Stimulated activated CD8-positive, alpha-beta memory T cell treated with anti-CD3 and anti-CD28 coated beads, Interleukin-4, amount 100 ng/mL, for 48 hours (primary cell): Measurements from ENCODE around the gene DNAJC28.
"Not testable (repeated sequence)": the region's sequence is repeated elsewhere in the genome, so short reads cannot be mapped to it uniquely, and the experiment has no call there.

Source experiments
- DNase-seq: peaks from one replicate; pipeline ENCODE4 v3.0.0-alpha.2; 2020

DNAJC28 gene, protein sequence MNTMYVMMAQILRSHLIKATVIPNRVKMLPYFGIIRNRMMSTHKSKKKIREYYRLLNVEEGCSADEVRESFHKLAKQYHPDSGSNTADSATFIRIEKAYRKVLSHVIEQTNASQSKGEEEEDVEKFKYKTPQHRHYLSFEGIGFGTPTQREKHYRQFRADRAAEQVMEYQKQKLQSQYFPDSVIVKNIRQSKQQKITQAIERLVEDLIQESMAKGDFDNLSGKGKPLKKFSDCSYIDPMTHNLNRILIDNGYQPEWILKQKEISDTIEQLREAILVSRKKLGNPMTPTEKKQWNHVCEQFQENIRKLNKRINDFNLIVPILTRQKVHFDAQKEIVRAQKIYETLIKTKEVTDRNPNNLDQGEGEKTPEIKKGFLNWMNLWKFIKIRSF

DNA sequence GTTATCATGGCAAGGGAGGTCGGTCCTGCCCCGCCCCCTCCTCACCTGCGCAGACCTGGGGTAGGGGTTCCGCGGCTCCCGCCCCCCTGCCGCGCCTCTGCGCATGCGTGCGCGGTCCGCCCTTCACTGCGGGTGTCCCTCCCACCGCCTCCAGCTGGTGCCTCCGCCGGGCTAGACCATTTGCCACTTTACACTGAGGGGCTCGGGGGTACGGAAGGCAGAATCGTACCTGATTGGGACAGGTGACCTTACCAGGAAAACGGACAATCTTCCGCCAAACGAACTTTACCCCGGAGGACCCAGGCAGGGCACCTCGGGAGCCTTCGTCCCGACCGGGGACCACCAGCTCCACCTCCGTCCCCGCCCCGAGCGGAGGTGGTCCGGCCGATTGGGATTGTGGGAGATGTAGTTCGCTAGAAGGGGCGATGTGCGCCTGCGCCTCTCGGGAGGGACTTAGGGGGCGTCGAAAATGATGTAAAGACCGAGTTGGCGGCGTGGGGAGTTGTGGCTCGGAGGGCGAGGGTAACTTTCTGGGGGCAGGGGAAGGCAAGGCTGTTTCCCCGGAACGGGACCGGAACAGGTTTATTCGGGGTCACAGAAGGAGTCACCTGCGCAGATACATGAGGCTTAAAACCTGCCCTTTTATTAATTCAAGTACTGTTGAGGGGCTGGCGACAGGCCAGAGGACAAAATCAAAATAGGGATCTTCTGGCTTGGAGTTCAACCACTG lies at the start of gene DNAJC28:
TSS of gene DNAJC28 (minus strand) at position 344 of the 730 bp plus-strand sequence. CDS start 2,323 bp downstream, outside the sequence.
- DNase-seq, result peak; percentile 97

DNA sequence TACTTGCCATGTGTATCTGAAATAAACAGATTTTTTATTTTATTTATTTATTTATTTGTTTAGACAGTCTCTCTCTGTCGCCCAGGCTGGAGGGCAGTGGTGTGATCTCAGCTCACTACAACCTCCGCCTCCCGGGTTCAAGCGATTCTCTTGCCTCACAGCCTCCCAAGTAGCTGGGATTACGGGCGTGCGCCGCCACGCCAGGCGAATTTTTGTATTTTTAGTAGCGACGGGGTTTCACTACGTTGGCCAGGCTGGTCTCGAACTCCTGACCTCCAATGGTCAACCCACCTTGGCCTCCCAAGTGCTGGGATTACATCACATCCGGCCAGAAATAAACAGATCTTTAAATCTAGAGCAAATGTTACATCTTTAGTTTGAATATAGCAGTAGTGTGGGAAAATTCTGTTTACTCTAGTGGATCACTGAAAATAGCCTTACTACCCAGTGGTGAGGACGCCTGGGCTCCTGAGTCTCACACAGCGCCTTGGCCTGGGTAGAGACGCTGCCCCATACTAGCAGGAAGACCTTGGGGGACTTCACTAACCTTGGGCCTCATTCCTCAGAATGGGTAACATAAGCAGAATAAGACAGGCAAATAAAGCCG lies 49.7 kb upstream of the DNAJC28 start:
- DNase-seq, result peak; percentile 41

DNA sequence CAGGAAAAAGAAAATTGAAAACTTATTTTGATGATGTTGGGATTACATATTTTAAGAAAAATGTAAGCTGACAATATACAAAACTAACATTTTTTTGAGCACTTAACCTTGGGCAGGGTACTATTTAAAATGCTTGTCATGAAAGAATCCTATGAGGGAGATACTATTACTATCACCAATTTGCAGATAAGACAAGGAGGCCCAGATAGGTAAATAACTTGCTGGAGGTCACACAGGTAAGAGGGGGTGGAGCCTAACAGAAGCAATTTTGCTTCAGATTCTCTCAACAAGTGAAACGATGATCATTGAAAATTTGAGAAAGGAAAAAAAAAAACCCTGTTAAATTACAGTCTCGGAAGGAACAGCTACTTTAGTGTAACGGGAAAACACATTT lies 49.2 kb upstream of the DNAJC28 start:
- no peak for DNase-seq

DNA sequence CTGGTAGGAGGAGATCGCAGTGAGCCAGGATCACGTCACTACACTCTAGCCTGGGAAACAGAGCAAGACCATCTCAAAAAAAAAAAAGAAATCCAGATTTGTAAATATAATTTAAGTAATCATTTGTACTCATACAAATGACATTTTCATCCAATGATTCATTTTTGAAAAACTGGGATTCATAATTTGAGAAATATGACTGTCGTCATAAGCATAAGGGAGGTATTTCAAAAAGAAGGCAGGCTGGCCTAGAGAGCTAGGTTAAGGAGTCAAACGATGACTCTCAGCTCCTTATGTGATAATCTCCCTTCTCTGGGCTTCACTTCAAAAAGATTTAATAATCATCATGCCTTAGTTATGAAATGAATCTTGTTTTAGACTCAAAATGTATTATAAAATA lies 48.1 kb upstream of the DNAJC28 start:
- no peak for DNase-seq

DNA sequence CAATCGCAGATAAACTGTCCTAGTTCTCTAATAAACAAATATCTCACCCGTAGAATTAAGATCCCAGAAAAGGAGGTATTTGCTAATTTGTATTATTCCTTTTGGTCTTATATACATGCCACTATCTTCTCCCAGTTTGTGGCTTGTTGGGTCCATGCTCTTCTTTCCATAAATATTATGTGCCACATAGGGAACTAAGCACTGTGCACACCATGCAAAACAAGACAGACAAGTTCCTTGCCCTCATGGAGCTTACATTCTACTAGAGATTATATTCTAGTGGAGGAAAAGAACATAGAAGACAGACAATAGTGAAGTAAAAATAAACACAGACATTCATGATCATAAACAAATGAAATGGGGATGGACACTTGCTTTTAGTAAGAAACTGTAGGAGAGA lies 45.7 kb upstream of the DNAJC28 start:
- no peak for DNase-seq

DNA sequence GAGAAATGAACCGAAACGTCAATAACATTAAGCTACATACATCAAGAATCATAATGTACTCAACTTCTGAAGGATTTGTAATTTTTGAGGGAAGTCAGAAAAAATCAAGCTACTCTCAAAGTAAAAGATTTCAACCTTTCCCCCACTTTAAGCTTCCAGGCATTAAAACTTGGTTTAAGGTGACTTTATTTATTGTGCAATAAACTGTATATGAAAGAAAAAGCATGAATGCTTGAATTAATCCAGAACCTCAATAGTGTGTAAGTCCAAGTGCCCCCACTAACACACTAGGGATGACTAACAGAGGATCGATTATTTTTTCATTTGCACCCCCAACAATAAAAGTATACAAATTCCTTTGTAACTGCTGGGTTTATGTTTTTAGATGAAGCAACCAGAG lies 39.5 kb upstream of the DNAJC28 start:
- DNase-seq, result no peak

DNA sequence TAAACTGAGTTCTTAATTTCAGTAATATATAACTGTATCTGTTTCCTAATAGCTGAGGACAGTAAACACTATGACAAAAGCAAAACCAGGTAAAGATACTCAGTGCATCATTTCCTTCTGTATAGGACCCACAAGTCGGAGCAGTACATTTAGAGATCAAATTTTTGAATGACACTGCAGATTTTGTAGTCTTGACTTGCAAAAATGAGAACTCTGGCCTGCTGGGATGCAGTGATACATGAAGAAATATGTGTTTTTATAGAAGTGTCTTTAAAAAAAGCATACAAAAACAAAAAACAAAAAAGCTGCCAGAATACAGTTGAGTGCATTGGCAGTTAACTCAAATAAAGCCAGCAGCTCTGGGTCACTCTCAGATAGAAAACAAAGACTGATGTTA lies 31.4 kb upstream of the DNAJC28 start:
- DNase-seq, result no peak

DNA sequence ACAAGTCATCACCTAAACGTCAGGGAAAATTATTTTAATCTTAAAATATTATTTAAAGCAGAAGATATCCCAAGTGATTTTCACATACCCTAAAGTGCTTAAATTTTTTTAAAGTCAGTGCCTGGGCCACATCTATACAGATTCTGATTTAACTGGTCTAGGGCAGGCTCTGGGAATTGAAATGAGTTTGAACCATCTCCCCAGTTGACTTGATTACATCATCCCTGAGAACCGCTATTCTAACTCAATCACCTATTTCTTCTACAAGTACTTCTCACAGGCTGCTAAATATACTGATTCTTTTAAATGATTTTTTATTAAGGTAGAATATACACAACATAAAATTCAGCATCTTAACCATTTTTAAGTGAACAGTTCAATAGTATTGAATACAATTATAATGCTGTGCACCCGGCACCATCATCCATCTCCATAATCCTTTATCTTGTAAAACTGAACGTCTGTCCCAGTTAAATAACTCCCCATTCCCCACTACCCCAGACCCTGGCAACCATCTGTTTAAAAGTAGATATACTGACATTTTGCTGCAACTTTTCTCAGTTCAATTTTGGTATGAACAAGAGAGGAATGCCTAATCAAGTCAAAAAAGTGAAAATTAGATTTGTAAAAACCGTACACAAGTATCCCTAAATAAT lies 30.9 kb upstream of the DNAJC28 start:
- no peak for DNase-seq

DNA sequence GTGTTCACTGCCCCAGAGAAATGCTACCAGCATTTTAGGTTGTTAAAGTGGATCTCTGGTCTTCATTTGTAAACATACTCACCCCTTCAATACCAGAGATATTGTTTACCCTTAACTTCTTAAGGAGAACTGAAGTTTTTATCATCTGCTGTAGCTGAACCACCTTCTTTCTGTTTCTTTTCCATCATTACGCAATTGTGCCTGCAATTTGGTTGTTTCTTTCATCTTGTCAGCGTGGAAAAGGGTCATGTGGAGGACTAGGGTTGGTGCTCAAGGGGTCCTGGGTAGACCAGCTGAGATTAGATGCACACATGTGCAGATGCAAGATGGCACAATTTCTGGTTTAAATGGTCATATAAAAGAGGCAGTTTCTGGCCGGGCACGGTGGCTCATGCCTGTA lies 27.4 kb upstream of the DNAJC28 start:
- DNase-seq, result no peak

DNA sequence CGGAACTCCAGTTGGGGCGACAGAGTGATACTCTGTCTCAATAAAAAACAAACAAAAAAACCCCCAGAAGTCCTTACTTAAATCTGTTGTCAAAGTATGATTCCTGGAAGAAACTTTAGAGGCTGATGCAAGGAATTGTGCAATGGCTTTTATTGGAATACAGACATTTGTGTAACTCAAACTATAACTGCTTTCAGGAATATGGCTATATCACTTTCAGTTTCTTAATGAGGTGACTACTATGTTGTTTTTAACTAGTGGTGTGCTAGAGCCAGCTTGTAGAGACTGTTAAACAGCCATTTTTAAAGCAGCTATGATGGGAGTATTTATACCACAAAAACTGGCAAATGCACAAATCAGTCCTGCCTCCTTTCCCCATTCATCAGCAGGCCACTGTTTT lies 22.7 kb upstream of the DNAJC28 start:
- no peak for DNase-seq

DNA sequence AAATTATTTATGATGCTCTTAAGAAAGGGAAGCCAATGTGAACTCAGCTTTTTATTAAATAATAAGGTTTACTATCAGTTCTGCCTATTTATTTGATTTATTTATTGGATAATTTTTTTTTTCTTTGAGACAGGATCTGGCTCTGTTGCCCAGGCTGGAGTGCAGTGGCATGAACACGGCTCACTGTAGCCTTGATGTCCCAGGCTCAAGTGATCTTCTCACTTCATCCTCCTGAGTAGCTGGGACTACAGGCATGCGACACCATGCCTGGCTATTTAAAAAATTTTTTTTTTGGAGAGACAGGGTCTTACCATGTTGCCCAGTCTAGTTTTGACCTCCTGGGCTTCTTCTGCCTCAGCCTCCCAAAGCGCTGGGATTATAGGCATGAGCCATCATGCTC lies 21.0 kb upstream of the DNAJC28 start:
- no peak for DNase-seq

DNA sequence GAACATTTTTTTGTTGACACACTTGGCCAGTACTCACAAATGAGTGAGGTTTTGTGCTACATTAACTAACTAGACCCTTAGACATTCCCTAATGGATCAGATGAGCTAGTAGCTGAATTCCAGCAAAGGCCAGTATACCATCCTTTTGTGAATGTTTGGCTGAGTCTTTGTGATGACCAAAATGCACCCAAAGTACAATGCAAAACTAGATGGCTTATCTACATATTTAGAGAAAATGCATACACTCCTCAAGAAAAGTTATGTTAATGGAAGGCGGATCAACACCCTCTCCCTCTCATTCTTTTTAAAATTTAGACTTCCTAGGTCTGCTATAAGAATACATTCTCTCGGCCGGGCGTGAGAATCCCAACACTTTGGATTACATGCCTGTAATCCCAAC lies 20.1 kb upstream of the DNAJC28 start:
- DNase-seq, result no peak

DNA sequence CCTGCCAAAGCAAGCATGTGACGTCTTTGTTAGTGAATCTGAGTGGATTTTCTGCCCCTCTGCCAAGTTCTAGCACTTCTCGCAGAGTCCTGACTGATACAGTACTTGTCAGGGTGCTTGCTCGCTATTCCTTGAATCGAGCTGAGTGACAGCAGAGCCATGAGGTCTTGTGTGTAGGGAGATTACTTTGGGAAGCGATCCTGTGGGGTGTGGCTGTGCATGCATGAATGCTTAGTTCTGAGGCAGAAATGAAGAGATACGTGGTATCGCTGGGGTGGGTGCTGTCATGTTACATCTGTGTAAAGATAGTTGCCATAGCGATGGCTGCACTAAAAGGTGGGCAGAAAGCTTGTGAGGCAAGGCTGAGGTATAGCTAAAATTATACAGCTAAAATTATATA lies 19.3 kb upstream of the DNAJC28 start:
- no peak for DNase-seq

DNA sequence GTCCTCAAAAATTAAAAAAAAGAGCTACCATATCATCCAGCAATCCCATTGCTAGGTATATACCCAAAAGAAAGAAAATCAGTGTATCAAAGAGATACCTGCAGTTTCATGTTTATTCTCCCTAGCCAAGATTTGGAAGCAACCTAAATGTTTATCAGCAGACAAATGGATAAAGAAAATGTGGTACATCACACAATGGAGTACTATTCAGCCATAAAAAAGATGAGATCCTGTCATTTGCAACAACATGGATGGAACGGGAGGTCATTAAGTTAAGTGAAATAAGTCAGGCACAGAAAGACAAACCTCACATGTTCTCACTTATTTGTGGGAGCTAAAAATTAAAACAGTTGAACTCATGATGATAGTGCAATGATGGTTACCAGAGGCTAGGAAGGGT lies 15.5 kb upstream of the DNAJC28 start:
- not testable (repeated sequence) for DNase-seq

DNA sequence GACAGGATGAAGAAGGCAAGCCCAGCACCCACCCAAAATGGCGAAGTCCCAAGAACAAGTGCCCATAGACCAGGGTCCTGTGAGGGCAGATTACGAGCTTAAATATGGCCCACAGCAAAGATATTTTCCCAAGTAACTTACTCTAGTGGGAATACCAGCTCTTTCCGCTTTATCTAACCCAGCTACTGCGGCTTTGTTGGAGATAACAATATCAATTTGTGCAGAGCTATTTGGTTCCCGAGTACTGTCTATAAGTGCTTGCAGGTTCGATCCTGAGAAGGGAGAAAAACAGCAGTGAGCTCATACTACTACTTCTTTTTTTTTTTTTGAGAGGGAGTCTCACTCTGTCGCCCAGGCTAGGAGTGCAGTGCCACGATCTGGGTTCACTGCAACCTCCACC lies 14.3 kb upstream of the DNAJC28 start:
- DNase-seq, result no peak

DNA sequence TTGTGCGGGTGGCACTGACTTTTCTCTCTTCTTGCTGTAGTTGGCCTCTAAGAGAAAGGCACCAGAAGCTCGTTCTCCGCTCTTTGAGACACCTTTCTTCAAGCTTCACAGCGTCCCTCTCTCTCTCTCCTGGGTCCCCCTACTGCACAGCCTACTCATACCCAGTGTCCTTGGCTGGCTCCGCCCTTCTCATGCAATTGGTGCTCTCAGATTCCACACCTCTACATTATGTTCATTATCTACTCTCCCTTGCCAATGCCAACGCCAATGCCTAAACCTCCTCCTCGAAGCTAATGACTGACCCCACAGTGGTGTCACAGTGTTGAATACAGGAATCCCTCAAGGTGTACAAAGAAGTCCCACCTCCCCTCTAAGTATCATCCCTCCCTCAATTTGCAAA lies 4.8 kb upstream of the DNAJC28 start:
- DNase-seq, result no peak

DNA sequence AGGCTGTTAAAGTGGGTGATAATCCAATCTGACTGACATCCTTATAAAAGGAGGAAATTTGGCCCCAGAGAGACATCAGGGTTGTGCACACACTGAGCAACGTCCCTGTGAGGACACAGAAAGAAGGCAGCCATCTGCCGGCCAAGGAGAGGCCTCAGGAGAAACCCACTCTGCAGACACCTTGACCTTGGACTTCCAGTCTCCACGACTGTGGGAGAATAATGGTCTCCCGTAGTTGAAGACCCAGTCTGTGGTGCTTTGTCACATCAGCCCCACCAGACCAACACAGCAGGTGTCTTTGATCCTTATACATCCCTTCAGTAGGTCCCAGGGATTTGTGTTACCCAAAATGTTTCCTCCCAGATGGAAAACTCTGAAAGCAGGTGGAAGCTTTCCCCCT lies 4.2 kb upstream of the DNAJC28 start:
- no peak for DNase-seq

DNA sequence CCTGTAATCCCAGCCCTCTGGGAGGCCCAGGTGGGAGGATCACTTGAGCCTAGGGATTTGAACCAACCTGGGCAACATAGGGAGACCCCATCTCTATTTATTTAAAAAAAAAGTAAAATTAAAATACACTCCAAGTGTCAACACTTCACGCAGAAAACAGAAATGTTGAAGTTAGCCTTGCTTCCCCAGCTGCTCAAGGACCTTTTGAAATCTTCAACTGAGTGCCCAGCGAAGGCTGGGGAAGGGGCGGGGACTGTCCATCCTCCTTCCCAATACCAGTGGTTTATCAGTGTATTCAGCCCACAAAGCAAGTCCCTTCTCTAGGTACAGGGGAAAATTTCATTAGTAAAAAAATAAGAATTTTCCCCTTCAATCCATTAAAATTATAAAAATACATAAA lies 2.2 kb upstream of the DNAJC28 start:
- no peak for DNase-seq

DNA sequence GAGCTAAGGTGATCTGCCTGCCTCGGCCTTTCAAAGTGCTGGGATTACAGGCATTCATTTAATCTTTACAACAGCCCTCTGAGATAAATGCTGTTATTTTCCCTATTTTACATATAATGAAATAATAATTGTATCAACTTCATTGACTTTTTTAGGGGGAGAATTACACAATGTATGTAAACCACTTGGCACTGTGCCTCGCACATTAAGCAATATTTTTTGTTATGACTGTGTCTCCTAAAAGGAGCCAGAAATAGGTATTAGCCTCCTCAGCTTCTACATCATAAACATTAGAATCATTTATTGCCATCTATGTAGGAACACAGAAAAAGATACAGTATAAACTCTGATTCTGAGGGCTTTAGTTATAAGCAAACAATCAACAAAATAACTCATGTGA lies 1.1 kb upstream of the DNAJC28 start:
- DNase-seq, result no peak

DNA sequence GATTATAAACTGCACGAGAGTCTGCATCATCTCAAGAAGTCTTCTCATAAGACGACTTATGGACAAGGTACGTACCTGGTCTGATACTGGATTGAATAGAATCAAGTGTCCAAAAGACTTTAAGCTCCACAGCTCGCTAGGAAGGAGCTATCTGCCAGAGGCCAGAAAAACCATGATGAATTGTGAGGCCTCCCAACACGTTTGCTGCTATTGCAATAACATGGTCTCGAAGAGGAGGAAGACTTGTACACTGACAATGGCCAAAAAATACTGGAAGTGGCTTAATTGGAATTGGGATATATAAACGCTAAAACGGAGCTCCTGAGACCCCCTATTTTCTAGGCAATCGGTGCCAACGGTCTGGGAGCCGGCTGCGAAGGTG lies 534 bp downstream of the DNAJC28 start:
- DNase-seq, result no peak

DNA sequence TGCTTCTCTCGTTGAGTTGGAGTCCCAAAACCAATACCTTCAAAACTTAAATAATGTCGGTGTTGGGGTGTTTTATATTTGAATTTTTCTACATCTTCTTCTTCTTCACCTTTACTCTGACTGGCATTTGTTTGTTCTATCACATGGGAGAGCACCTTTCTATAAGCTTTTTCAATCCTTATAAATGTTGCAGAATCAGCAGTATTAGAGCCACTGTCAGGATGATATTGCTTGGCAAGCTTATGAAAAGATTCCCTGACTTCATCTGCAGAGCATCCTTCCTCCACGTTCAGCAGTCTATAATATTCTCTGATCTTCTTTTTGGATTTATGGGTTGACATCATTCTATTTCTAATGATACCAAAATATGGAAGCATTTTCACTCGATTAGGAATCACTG lies 2.6 kb downstream of the DNAJC28 start:
- no peak for DNase-seq

DNA sequence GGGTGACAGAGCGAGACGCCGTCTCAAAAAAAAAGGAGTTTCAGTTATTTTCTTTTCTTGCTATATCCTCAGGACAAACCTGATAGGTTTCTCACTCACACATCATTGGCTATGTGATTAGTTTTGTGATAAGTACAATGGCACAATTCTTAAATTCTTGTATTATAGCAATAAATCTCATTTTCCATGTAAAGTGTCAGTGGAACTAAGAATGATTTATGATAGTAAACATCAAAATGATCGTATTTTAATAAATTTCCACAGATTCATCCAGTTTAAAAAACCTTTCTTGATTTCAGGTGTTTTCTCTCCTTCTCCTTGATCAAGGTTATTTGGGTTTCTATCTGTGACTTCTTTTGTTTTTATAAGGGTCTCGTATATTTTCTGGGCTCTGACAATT lies 3.5 kb downstream of the DNAJC28 start:
- DNase-seq, result no peak

DNA sequence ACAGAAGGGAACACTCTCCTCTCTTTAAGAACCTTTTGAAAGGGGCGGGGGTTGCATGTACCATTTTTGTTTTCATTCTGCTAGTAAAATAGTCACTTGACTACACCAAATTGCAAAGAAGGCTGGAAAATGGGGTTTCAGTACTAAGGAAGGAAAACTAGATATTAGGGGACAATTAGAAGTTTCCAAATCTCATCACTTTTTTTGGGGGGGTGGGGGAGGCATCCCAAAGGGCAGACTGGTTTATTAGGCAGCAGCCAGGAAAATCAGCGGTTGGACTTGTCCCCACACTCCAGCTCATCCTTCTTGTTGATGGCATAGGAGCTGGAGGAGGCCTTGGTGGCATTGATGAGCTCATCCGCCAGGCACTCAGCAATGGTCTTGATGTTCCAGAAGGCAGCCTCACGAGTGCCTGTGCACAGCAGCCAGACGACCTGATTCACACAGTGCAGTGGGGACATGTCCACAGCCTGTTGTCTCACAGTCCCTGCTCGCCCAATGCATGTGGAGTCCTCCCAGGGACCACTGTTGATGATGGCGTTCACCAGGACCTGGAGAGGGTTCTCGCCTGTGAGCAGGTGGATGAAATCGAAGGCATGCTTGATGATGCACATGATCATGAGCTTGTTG lies 10.1 kb downstream of the DNAJC28 start:
- no peak for DNase-seq
